Sigmoid colon (tissue), 4 donors: ENCODE measurements around the gene DCP1A.

Source experiments
- POLR2A ChIP-seq, 2 donors: fragments of 450-650 bp; IDR thresholded peaks; one replicate each; pipeline ENCODE4 v1.6.1; 2016; ENCODE audit warnings: antibody characterized with exemption in 2 of 2, mild to moderate bottlenecking in 2 of 2, moderate library complexity in 2 of 2
- POLR2AphosphoS5 ChIP-seq, 4 donors: sonication (generic); formaldehyde crosslinking; IDR thresholded peaks; one replicate each; pipeline ENCODE4 v1.6.1; 2017; ENCODE audit warnings: antibody characterized with exemption in 4 of 4

DNA sequence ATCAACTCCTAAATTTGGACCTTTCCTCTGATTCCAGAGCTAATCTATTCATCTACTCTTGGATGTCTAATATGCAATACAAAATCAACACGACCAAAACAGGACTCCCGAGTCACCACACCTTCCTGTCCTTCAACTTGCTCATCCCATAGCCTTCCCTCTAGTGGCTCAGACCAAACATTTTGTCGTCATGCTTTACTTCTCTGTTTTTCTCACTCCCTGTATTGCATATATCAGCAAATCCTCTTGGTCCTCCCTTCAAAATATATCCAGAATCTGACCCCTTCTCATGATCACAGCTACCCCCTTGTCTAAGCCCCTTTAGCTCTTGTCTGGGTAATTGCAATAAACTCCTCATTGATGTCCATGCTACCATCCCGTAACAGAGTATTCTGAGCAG, 30.5 kb upstream of the DCP1A start:
- no peak for TF ChIP-seq POLR2AphosphoS5 (IDR thresholded peaks at IDR 0.05)
- TF ChIP-seq POLR2A (IDR thresholded peaks at IDR 0.05): no peak
